Skin of body (tissue), 2 donors: Measurements from ENCODE around the gene BAK1. TPM values are rescaled to one million over a fixed set of nuclear protein-coding genes. Genes with fewer than 3 reads are reported as not detected.

Experiments used
- DNase-seq: peaks from one replicate; lab custom pipeline; 2025; lab: John Stamatoyannopoulos, UW
- total RNA-seq: library from RNA; depleted of rRNA; stranded (reverse); fragments of >200 nt; gene quantifications from one replicate; pipeline ENCODE4 v1.2.3, GENCODE V29; 2014

BAK1 gene
- total RNA-seq, 1 donor from 2014 or later = 7.0 TPM

DNA sequence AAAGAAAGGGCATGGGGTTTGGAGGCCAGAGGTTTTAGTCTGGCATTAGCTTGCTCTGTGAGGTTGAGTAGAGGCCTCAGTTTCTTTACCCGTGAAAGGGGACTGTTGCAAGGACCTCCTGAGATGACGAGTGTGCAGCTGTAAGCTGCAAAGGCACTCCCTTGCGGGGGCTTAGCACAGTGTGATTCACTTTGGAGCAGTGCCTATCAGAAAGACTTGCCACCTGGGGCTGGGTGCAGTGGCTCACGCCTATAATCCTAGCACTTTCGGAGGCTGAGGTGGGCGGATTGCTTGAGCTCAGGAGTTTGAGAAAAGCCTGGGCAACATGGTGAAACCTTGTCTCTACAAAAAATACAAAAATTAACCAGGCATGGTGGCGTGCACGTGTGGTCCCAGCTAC is 7.5 kb upstream of the BAK1 start:
- DNase-seq = no peak

DNA sequence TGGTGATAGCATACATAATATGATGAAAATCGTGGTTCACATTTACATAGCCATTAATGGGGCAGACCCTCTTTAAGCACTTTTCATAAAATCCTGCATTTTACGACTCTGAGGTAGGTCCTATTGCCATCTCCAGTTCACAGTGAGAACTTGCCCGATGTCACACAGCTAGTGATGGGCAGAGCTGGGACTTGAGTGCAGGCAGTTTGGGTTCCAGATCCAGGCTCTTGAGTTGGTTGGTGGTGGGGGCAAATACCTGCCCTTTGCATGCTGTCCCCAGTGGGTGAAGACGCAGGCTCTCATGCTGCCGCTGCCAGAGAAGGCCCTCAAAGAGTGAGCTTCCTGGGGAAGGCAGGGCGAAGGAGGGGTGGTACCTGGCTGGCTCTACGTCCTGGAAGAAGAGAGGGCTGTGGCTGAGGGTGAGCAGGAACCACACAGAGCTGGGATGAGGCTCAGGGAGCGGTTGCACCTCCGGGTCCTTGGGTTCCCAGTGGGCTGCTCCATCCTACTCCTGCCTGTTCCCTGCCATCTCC is 6.1 kb upstream of the BAK1 start:
- no peak for DNase-seq

DNA sequence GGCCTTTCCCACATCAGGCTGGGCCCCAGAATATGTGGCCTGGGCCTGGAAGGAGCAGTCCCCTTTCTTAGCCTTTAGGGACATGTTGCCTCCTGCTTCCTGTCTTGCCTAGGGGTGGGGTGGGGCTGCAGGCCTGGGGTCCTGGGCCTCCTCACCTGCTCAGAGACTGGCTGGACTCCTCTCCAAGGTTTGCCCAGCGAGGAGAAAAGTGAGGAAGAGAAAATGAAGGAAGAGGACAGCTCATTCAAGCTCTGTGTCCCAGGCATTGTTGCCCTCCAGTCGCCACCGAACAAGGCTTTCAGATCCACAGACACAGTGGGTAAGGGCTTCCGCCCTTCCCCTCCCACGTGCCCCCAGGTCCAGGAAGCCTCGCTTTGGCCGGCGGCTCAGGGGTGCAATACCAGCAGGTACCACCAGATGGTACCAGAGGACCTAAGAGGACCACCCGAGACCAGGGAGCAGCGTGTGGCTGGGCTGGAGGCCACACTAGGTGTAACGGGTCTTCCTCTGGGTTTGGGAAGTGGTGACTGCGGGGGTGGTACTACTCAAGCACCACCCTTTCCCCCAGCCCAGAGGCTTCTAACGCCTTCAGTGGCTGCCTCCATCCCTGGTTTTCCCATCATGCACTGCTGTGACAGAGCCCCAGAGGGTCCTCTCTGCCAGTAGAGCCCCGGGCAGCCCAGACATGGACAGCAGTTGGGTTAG is 5.5 kb upstream of the BAK1 start:
- DNase-seq = peak; percentile 32

DNA sequence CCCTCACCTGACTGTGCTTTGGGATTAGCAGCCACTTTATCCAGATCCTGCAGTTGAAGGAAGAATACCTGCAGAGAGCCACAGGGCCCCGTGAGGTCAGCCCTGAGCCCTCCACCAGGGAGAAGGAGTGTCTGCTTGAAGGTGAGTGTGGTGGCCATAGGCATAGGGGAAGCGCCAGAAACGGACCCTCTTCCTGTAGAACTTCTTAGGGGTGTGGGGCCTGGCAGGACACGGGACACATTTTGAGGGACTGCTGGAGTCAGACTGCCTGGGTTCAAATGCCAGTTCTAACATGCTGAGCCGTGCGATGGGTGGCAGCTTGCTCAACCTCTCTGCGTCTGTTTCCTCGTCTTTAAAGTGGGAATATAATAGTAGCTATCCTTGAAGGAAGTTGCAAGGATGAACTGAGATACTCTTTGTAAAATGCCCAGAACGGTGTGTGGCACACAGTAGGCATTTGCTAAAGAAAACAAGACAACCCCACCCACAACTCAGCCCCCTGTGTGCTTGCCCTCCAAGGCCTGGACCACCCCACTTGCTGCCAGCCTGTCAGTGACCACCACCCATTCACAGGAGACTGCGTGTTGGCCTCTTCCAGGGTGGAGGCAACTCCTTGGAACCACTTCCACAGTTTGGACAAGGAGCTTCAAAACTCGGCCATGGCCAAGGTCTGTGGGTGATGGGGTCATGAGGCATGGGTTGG is 4.8 kb upstream of the BAK1 start:
- DNase-seq = no peak

DNA sequence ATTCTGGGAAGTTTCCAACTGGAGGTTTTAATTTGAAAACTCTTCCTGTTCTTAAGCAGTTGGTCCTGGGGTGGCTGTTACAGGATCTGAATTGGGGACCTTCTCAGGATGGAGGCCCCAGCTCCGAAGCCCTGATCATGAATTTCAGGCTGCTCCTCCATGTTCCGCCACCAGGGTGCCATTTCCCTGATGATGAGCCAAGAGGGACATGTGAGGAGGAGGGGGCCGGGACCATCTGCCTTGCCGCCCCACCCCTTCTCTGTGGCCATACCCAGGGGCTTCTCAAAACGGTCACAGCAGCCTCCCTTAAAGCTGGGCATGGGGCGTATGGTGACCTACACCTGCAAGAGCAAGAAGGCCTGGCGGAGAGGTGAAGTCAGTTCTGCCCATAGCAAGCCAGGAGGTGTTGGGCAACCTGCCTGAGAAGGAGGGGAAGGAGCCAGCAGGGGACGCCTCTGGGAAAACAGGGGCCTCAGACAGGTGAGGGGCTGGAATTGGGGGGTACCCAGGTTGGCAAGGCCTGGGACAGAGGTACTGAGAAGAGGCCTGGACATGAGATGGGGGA is 3.6 kb upstream of the BAK1 start:
- no peak for DNase-seq

DNA sequence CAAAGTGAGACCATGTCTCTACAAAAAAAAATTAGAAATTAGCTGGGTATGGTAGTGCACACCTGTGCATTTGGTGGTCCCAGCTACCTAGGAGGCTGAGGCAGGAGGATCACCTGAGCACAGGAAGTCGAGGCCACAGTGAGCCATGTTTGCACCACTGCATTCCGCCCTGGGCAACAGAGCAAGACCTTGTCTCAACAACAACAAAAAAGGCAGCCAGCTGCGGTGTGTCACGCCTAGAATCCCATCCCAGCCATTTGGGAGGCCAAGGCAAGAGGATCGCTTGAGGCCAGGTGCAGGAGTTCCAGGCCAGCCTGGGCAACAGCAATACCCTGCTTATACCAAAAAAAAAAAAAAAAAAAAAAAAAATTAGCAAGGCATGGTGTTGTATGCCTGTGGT is 1.1 kb upstream of the BAK1 start:
- no peak for DNase-seq

DNA sequence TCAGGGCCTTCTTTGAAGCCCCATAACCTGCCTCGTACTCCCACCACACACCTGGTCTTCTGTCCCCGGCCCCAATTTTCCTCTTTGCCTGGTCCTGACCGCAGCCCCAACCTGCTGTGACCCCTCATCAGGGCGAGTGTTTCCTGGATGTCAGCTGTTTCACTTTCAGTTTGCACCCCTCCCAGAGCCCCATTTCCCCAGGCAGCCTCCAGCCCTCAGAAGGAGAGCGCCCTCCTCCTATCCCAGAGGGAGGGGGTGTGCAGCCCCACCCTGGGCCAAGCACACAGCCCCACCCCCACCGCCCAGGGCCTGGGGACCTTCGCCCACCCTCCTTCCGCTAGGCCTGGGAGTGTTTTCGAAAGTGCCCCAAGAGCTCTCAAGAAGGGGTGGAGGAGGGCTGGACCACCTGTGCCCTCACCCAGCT is 1.5 kb downstream of the BAK1 start:
- no peak for DNase-seq

DNA sequence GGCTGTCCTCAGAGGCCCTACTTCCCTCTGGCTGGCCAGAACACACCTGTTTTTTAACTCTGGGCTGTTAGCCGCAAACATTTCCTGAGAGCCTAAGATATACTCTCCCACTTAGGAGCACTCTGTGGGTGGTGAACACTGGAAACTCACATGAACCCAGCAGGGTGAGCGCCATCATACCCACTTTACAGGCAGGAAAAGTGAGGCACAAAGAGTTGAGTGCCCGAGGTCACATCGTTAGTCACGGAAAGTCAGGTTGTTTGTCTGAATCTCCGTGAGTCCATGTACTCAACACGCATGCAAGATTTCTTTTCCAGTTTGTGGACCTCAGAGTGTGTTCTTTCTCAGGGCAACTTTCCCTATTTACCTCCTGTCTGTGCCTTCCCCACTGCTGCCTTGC is 1.9 kb downstream of the BAK1 start:
- no peak for DNase-seq

DNA sequence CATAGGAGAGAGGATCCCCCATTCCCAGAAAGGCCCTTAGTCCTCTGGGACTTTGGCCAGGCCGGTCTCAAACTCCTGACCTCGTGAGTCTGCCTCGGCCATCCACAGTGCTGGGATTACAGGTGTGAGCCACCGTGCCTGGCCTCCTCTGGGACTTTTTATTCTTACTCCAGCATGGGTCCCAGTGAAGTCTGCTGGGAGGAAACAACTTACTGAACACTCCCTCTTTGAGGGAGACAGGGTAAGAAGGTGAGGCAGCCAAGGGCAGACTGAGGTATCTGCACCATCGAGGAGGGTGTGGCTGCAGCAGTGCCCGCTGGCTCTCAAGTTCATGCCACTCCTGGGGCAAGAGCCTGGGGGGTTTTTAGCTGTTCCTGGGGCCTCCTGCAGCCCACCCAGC is 2.4 kb downstream of the BAK1 start:
- no peak for DNase-seq

DNA sequence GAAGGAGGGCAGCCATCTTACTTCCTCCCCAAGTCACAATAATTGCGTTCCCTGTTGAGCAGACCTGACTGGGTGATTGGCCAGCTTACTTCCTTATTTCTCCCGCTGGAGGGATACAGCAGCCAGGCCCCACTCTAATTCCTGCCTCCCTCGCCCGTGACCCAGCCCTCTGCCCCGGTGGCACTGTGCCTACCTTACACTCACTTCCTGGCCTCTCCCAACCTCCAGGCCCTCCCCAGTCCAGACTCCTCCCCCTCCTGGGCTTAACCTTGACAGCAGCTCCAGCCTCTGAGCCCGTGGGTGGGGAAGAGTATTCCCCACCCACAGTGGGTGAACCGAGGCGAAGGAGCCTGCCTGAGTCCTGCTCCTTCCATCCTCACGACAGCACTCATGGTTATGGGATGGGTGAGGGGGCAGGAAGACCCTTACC is 3.0 kb downstream of the BAK1 start:
- no peak for DNase-seq

DNA sequence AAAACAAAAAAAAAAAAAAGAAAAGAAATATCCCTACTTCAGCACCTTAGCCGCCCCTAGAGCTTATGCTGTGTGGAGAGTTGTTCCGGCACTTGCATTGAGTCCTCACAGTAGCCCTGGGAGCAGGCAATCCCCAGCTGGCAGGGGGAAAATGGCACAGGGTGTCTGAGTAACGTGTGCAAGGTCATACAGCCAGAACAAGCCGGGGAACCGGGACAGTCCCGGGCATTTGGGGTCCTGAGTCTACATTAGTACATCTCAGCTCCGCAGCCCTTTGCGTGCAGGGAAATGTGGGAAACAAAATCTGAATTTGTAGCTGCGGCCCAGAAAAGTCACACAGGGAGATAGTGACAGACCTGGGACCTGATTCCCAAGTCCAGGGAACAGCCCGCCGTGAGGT is 3.4 kb downstream of the BAK1 start:
- DNase-seq = no peak

DNA sequence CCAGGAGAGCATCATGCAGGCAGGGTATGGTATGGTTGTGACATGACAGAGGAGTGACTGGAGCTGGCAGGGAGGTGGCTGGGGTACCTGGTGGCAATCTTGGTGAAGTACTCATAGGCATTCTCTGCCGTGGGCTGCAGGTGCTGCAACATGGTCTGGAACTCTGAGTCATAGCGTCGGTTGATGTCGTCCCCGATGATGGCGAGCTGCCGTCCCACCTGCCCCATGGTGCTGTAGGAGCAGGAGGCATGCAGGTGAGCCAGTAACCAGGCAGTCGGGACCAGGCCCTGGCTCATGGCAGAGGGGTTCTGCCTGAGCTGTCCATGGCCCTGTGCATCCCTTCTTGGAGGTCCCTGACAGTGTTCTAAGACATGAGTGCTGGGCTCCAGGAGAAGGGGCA is 4.9 kb downstream of the BAK1 start:
- DNase-seq = no peak

DNA sequence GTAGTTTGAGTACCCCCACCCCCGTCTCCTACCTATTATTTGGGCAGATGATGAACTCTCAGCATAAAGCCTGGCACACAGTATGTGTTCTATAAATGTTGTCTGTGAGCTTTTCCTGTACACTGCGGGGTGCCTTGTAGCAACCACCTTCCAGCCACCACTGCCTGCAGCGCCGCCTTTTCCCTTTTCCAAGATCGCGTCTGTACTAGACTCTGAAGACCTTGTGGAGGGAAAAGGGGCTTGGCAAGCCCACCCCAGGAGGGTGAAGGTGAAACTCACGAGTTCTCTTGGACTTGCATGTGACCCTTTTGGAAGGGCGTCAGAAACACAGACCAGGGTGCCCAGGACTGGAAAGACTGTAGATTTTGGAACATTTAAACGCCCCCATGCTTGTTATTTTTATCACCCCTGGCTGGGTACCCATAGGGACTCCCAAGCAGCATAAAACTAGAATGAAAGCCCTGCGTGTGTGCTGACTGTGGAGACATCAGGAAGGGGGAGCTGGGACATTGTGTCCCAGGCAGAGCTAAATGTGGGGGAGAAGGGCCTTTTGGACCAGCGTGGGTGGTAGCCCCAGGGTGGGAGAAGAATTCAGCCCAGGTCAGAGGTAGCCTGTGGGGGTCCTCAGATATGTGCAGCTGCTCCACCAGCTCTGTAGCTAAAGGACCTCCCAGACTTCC is 8.3 kb downstream of the BAK1 start:
- DNase-seq = no peak

DNA sequence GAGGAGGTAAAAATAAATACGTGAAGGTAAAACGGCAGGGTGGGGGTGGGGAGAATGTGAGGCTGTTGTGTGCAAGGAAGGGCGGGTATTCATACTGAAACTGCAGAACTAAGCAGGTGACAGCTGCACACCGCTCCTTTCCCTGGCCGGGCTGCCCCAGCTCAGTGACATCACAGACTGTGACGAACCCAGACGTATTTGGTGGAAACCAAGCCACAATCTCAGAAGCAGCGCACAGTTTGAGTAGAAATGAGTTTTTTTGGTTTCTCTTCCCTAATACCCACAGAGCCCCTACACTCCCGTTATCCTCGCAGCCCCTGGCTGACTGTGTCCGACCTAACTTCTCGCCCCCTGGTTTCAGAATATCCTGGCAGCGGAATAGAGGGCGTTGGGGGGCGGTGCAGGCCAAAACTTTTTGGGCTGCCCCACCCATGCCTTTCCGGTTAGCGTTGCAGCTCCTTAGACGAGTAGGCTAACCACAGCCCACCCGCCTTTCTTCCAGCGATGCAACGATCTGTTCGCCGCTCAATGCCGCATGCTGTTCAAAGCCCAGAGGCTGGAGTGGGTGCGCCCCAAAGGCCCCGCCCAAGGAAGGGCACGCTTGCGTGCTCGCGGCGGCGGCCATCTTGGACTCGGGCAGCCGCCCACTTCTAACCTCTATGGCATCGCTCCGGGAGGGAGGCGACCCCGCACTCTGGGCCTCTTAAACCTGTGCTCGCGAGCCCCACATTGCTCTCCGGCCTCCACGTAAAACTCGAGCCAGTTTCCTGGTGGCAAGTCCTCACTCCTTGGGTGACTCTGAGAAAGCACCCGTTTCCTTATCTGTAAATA is 9.1 kb downstream of the BAK1 start:
- DNase-seq = peak; percentile 70

DNA sequence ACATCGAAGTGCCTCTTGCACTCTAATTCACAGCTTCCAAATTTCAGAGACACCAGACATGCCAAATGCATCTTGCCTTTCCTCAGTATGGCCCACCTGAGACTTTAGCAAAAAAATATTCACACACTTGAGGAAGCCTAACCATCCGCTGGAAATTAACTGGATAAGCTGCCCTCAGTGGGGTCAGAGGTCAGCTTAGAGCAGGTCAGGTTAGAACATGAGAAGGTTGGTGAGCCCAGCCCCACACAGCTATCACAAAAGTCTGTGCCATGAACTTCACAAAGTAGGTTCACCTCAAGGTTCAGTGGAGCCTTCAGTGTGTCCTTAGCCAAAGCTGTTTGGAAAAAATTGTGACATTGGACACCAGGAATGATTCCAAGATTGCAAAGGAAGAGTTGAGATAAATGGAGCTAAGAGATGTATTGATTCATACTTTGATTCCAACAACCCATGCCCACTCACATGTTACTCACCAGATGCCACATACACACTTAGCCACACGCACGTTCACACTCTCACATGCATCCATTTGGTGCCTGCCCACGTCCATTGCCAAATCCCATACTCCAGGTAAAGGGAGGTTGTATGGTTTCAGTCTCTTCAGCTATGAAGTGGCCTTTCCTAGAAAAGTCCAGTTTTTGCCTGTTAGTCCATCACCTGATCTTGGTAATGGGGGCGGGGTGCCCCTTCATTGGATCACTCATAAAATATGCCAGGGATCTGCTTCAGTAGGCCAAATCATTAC is 11.1 kb downstream of the BAK1 start:
- DNase-seq = no peak

DNA sequence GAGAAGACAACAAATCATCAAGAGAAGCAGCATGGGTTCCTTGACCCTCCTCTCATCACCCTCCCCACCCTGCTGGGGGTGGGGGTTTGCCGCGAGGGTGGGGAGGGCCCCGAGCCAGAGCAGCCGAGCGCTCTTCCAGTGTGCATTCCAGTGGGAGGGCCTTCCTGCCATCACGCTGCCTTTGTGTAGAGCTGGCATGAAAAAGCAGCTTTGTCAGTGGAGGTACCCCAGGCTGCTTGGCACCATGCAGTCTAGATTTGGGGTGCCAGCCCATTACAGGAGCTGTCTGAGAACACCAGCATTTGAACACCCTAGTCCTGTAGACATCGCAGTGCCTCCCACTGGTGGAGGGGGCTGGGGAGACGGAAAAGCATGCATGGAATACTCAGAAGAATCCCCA is 12.2 kb downstream of the BAK1 start:
- DNase-seq = no peak

DNA sequence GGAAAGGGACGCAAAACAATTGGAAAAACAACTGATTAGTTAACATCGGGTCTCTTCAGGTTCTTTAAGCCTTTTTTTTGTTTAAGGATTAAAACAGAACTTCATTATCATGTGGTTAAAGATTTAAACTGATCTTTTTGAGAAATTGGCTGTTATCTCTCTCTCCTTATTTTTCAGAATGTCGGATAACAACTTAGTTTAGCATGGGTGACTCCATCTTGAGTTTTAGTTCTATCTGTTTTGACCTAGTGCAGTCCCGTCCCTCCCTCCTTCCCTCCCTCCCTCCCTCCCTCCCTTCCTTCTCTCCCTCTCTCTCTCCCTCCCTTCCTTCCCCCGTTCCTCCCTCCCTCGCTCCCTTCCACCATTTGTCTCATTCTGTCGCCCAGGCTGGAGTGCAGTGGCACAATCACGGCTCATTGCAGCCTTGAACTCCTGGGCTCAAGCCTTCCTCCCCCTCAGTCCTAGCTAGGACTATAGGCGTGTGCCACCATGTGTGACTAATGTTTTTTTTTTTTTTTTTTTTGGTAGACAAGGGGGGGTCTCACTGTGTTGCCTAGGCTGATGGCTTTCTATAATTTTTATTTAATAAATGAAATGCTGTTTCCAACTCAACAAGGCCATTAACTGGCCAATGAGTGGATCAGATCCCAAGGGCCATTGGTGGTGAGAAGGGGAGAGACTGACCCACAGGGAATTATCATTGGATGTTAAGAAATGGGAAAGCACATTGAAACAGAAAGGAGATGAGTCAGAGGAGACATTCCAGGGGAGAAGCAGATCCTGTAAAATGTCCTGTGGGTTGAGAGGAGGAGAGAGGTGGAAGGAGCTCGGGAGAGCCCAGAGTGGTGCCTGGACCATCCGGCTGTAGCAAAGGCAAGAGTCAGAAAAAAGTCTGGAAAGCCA is 13.6 kb downstream of the BAK1 start:
- no peak for DNase-seq

DNA sequence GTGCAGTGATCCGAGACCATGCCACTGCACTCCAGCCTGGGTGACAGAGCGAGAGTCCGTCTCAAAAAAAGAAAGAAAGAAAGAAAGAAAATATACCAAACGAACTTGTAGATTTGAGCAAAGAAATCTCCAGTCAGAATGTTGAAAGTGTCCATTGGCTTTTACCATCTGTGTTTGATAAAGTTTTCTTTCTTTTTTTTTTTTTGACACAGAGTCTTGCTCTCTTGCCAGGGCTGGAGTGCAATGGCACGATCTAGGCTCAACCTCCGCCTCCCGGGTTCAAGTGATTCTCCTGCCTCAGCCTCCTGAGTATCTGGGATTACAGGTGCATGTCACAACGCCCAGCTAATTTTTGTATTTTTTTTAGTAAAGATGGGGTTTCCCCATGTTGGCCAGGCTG is 21.3 kb downstream of the BAK1 start:
- DNase-seq = no peak

DNA sequence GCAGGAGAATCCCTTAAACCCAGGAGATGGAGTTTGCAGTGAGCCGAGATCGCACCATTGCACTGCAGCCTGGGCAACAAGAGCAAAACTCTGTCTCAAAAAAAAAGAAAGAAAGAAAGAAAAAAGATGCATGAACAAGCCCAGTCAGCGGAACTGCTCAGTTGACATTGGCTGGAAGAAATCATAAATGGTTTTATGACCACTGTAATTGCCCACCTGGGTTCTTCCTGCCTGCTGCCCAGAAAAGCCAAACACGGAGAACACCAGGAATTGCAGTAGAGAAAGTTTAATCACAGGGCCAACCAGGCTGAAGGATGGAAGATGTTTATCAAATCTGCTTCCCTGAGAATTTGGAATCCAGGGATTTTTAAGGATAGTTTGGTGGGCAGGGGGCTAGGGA is 22.7 kb downstream of the BAK1 start:
- no peak for DNase-seq
